NOMO-1 (cell line): Measurements from ENCODE around the gene UBE2H.
A peak's percentile ranks its signal among the peaks of the same experiment; 100 is the strongest.
"Not testable (repeated sequence)": the region's sequence is repeated elsewhere in the genome, so short reads cannot be mapped to it uniquely, and the experiment has no call there.

Experiments
- DNase-seq, 2 experiments: peaks; one replicate each; lab custom pipeline; 2025; ENCODE audit not compliant: unreplicated experiment in 2 of 2; lab: John Stamatoyannopoulos, UW

UBE2H gene

DNA sequence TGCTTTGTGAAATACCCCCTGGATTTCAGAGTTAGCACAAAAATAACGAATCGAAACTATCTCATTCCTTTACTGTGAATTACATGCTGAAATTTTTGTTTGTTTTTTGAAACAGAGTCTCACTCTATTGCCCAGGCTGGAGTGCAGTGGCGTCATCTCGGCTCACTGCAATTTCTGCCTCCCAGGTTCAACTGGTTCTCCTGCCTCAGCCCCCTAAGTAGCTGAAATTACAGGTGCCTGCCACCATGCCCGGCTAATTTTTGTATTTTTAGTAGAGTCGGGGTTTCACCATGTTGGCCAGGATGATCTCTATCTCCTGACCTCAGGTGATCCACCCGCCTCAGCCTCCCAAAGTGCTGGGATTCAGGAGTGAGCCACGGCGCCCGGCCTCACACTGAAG is 125.9 kb downstream of the UBE2H start:
- not testable (repeated sequence) for DNase-seq

- peak; percentile 20 to 31 for DNase-seq
Observed at GRCh38 chr7:129825209-129825970, 127.4 kb downstream of the UBE2H start.

DNA sequence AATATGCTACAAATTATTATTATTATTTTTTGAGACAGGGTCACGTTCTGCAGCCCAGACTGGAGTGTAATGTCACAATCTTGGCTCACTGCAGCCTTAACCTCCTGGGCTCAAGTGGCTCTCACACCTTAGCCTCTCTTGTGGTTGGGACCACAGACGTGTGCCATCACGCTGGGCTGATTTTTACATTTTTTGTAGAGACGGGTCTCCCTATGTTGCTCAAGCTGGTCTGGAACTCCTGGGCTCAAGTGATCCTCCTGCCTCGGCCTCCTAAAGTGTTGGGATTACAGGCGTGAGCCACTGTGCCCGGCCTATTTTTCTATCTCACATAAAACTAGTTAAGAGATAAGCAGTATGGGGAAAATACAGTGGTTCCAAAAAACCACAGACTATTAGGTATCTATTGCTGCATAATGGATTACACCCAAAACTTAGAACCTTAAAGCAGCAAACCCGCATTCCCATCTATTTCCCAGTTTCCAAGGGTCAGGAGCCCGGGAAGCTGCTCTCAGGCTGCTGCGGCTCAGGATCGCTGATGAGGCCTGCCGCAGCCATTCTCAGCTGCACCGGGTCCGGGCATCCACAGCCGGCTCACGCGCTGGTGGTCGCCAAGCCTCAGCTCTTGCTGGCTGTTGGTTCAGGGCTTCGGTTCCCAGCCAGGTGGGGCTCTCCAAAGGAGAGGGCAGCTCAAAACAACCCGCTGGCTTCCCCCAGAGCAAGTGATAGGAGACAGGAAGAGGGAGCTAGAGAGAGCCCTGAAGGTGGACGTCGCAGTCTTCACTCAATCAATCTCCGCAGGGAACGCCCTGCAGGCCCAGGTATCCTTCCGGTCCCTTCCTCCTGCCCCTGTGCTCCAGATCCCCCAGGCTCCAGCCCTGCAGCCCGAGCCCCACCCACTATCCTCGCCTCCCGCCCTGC is 128.2 kb downstream of the UBE2H start:
- DNase-seq = no peak

GRCh38 chr7:129823143-129823542 is 129.6 kb downstream of the UBE2H start:
- not testable (repeated sequence) for DNase-seq

GRCh38 chr7:129821476-129821875 is 131.3 kb downstream of the UBE2H start:
- no peak for DNase-seq

GRCh38 chr7:129816742-129817141 is 136.0 kb downstream of the UBE2H start:
- DNase-seq = no peak

DNA sequence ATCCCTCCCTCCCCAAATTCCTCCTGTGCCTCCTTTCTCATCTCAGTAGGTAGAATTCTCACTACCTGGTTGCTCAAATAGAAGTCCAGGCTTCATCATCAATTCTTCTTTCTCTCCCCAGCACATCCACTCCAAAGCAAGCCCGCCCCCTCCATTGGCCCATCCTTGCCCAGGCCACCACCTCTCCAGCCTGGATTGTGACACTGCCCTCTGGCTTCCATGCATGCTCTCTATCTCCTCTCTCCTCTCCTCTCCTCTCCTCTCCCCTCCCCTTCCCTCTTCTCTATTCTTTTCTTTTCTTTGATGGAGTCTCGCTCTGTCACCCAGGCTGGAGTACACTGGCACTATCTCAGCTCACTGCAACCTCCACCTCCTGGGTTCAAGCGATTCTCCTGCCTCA is 144.9 kb downstream of the UBE2H start:
- no peak for DNase-seq

DNA sequence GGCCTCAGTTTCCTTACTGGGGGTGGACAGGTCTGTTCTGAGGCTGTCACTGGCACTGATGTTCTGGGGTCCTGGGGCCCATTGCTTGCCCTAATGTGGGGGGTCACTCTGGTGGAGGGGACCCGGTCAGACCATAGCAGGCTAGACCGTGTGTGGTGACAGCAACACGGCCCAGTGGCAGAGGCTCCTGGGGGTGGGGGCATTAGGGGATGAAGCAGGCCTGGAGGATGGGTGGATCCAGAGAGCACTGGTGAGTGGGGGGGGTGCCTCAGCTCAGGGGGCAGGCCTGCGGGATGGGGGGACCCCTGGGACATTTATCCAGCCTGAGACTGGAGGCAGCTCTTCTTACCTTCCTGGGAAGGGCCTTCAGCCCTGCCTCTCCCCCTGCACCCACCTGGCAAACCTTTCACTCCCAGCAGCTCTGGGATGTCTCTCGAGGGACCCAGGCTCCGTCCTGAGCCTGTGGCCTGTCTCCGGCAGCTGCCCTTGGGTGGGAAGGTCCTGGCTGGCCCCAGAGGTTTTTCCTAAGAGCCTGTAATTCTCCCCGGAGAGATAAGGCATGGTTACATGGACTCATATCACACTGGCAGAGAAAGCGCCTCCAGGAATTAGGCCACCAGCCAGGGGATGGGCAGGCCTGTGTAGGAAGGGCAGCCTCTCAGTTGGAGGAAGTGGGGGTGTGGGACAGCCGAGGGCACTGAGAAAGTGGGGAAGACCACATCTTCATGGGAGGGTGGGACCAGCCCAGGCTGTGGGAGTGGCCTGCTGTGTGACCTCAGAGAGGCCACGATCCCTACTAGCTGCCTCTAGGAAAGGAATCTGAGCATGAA is 147.7 kb downstream of the UBE2H start:
- no peak for DNase-seq

DNA sequence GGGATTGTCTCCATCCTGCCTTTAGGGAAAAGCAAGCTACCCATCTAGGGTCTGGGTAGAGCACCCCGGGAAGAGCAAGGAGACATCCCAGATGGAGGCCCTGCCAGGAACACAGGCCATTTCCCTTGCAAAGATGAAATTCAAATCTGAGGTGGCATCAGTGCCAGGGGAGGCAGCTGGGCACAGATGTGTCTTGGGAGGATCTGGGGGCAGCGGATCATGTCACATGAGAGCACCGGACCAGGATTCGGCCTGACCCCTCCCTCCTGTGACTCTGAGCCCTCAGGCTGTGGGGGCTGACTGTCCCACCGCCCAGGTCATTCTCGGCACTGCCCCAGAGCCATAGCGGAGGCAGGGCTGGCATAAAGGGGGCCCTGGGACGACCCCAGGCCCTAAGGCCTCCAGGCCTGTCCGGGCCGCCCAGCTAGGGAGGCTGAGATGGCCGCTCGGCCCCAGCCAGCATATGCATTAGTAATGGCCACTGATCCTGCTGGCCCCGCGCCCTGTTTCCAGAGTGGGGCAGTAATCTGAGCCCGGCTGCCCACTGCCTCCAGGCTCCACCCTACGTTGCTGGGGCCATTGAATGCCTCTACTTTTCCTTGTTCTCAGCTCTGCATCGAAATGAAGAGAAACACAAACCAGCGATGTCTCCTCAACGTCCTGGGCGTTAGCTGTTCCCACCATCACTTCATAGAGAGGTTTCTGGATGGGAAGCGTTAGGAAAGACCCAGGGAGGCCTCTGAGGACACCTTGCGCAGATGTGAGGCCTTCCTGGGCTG is 148.5 kb downstream of the UBE2H start:
- no peak for DNase-seq

- no peak for DNase-seq
Observed at GRCh38 chr7:129803546-129804081, 149.1 kb downstream of the UBE2H start.

DNA sequence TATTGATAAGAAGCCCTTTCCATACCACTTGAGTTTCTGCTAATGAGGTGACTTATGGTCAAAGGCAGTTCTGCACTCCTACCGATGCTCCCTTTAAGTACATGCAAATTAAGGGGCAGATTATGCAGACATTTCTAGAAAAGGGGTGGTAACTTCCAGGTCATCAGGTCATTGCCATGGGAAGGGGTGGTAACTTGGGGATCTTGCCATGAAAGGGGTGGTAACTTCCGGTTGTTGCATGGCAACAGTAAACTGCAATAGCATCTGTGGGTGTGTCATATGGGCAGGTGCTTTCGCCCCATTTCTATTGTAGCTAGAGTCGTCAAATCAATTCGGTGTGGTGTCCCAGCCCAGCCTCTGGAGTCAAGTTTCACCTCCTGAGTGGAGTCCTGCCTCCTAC is 150.9 kb downstream of the UBE2H start:
- no peak for DNase-seq

- DNase-seq = no peak
Observed at GRCh38 chr7:129800901-129801300, 151.9 kb downstream of the UBE2H start.

DNA sequence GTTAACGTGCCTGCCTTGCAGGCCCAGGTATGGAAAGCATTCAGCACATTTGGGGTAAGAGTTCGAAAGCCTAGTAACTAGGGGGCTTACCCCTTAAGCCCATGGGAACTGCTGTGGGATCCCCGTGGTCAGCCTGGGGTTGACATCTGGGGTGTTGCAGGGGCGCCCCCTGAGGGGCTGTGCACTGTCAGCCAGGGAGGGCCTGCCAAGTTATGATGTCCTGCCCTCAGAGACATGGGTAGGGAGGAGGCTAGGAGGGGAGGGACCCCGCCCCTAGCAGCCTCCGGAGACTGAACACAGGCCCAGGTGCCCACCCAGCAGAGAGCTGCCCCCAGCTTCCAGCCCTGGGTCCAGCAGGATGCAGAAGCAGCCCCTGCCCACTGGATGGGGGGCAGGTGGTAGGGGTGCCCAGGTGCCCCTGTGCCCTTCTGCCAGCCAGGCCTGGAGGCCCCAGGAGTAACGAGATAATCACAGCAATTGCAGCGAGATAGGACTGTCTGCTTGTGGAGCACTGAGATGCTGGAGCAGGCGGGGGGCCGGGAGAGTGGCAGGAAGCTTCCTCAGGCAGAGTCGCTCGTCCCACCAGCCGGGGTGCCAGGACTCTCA is 153.3 kb downstream of the UBE2H start:
- DNase-seq = no peak

GRCh38 chr7:129798616-129799349 is 154.0 kb downstream of the UBE2H start:
- DNase-seq = no peak

- DNase-seq = no peak
Observed at GRCh38 chr7:129797214-129797789, 155.5 kb downstream of the UBE2H start.

DNA sequence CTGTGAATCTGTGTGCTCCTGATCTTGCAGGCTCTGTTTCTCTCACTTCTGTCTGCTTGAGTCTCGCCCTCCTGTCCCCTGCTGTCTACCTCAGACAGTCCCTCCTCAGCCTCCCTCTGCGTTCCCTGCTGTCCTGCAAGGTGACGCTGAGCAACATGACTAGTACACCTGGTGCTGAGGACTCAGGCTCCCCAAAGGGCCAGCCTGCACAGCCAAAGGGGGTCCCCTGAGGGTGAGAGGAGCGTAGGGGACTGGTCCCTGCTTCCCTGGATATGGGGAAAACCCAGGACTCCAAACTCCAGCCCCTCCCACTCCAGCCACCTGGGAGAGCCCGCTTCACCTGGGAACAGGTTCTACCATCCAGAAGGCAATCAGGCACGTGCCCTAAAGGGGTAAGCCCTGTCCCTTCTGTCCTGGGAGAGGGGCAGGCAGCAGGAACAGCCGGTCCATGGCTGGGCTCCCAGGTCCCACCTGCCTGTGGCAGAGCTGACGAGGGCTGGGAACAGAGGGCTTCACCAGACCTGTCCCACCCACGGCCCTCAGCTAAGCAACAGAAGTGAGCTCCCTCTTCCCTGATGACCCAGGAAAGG is 156.5 kb downstream of the UBE2H start:
- DNase-seq = no peak

DNA sequence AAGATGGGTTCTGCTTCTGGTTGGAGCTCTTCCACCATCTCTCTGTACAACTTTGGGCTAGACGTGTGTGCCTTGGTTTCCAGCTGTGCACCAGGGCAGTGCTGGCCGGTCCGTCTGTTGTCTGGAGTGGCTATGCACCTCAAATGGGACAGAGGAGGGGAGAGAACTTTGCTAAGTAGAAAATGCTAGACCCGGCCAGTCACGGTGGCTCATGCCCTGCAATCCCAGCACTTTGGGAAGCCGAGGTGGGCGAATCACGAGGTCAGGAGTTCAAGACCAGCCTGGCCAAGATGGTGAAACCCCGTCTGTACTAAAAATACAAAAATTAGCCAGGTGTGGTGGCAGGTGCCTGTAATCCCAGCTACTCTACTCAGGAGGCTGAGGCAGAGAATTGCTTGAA is 158.3 kb downstream of the UBE2H start:
- not testable (repeated sequence) for DNase-seq
